Ovary (tissue), 9 donors: ENCODE results near the gene CHL1. TPM values are rescaled to one million over a fixed set of nuclear protein-coding genes. Genes with fewer than 3 reads are reported as not detected.

Source experiments
- DNase-seq, 5 donors: peaks; one replicate each; pipeline ENCODE4 v3.0.0-alpha.2; 2019 to 2020
- H3K27ac ChIP-seq, 2 donors: fragments of 200-600 bp; one replicate each; pipeline versions ENCODE4 v1.5.1 to v1.8.0; 2019 to 2022
- H3K27me3 ChIP-seq: fragments of 200-600 bp; one replicate; pipeline ENCODE4 v1.8.0; 2022
- H3K36me3 ChIP-seq: fragments of 200-600 bp; sonication (generic); one replicate; pipeline ENCODE4 v1.5.1; 2019
- H3K4me1 ChIP-seq: one replicate; pipeline ENCODE4 v1.8.1; 2013; ENCODE audit warnings: mild to moderate bottlenecking, moderate library complexity; ENCODE audit not compliant: insufficient read depth
- H3K4me3 ChIP-seq: fragments of 200-600 bp; sonication (generic); one replicate; pipeline ENCODE4 v1.5.1; 2017
- H3K9me3 ChIP-seq, 2 donors: fragments of 200-600 bp in 1 of 2; sonication (generic) in 1 of 2; one replicate each; pipeline versions ENCODE4 v1.5.1 to v1.8.1; 2013 to 2019; ENCODE audit warnings: mild to moderate bottlenecking in 1 of 2, moderate library complexity in 1 of 2
- EP300 ChIP-seq: sonication (generic); formaldehyde crosslinking; IDR thresholded peaks from one replicate; pipeline ENCODE4 v1.6.1; 2017; ENCODE audit warnings: antibody characterized with exemption
- POLR2A ChIP-seq: fragments of 450-650 bp; IDR thresholded peaks from one replicate; pipeline ENCODE4 v1.6.1; 2017; ENCODE audit warnings: antibody characterized with exemption, mild to moderate bottlenecking, moderate library complexity
- WGBS, 3 donors: extraction: QIAGEN DNeasy Blood & Tissue Kit in 1 of 3; methylation state at CpG; one replicate each; pipeline versions ENCODE4 v1.1.5 to v1.1.7; 2013 to 2017; 5-methylcytosine and 5-hydroxymethylcytosine counted together
- intact Hi-C, 4 donors: fragments of 100-400 bp; cut with DNase I; formaldehyde crosslinking; loops; one replicate each; pipeline versions ENCODE4 v1.11.0 to v1.15.1; 2022 to 2023
- polyA plus RNA-seq, 2 donors: library from polyadenylated mRNA; stranded (reverse); fragments of 200-250 nt in 1 of 2; fragments of 350-450 nt in 1 of 2; fragmentation: Illumina TruSeq in 1 of 2; extraction: RNeasy Lipid Tissue Mini Kit (QIAGEN cat#74804) in 1 of 2; gene quantifications; one replicate each; pipeline ENCODE4 v1.2.3, GENCODE V29; 2013 to 2014
- total RNA-seq, 7 donors: library from RNA; depleted of rRNA in 2 of 7; stranded (reverse); fragments of >200 nt in 2 of 7; fragmentation: NEBNext Ultra II Directional in 3 of 7; extraction: Animal tissue kit (Norgen Biotek cat#: 25700) in 3 of 7; gene quantifications; one replicate each; pipeline versions ENCODE4 v1.1.0 to v1.2.4, GENCODE V29; 2016 to 2023
- TF ChIP-seq, protein P1 (sequence below), 3 donors: fragments of 450-650 bp in 2 of 3; fragments of 200-600 bp in 1 of 3; IDR thresholded peaks; one replicate each; pipeline versions ENCODE4 v1.5.1 to v1.8.0; 2016 to 2022; ENCODE audit warnings: antibody characterized with exemption in 3 of 3, mild to moderate bottlenecking in 1 of 3
- donor health status: DM: no; HTN: no; CAD: no; lungs with moderate emphysema.
- donor health status: DM: no; HTN: no; CAD: no.
- donor health status: Bipolar disorder and iron deficiency.
- donor health status: DM: yes; HTN: yes; CAD: no.
- donor health status: DM: no; HTN: no; CAD: no.
- donor health status: DM: yes; HTN: yes; CAD: no.

The CHL1 gene
- total and polyA plus RNA-seq, 9 donors, result 20.8 to 101 (median 35.7) TPM

GRCh38 chr3:426072-426471 lies 229.5 kb downstream of the CHL1 start:
- Histone ChIP-seq H3K4me1 (no peaks in the 10 kb centered on the region), H3K9me3 (no peaks in the 10 kb centered on the region), H3K36me3 (no peaks in the 10 kb centered on the region), H3K27me3 (no peaks in the 10 kb centered on the region), H3K4me3 (no peak overlapping the region), H3K27ac (no peak overlapping the region)
- TF ChIP-seq, protein P1, sequence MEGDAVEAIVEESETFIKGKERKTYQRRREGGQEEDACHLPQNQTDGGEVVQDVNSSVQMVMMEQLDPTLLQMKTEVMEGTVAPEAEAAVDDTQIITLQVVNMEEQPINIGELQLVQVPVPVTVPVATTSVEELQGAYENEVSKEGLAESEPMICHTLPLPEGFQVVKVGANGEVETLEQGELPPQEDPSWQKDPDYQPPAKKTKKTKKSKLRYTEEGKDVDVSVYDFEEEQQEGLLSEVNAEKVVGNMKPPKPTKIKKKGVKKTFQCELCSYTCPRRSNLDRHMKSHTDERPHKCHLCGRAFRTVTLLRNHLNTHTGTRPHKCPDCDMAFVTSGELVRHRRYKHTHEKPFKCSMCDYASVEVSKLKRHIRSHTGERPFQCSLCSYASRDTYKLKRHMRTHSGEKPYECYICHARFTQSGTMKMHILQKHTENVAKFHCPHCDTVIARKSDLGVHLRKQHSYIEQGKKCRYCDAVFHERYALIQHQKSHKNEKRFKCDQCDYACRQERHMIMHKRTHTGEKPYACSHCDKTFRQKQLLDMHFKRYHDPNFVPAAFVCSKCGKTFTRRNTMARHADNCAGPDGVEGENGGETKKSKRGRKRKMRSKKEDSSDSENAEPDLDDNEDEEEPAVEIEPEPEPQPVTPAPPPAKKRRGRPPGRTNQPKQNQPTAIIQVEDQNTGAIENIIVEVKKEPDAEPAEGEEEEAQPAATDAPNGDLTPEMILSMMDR (IDR thresholded peaks at IDR 0.05), result no peak
- no peak for DNase-seq
- intact Hi-C loops, result no loop called here
- WGBS, 3 donors, result 73 to 85% (median 84%) methylated on average over 1 of the region's 1 CpG

- DNase-seq, result no peak
- 56 to 67% (median 57%) methylated on average over 4 of the region's 4 CpGs for WGBS, 3 donors
- H3K36me3 ChIP-seq, result no peaks in the 10 kb centered on the region
- no peak overlapping the region for H3K27ac ChIP-seq
- intact Hi-C loops, result no loop called here
- no peaks in the 10 kb centered on the region for H3K4me1 ChIP-seq
- no peak overlapping the region for H3K4me3 ChIP-seq
- TF ChIP-seq EP300 (no peak), POLR2A (no peak)
- TF ChIP-seq, protein P1 (IDR thresholded peaks at IDR 0.05), result no peak
- no peaks in the 10 kb centered on the region for H3K9me3 ChIP-seq
- no peaks in the 10 kb centered on the region for H3K27me3 ChIP-seq
These were observed 230.6 kb downstream of the CHL1 start for GRCh38 chr3:427128-427527.

- no peak overlapping the region for H3K4me3 ChIP-seq
- WGBS, 3 donors, result 96 to 97% (median 96%) methylated on average over 4 of the region's 4 CpGs
These were observed 233.6 kb downstream of the CHL1 start for GRCh38 chr3:430186-430585.

DNA sequence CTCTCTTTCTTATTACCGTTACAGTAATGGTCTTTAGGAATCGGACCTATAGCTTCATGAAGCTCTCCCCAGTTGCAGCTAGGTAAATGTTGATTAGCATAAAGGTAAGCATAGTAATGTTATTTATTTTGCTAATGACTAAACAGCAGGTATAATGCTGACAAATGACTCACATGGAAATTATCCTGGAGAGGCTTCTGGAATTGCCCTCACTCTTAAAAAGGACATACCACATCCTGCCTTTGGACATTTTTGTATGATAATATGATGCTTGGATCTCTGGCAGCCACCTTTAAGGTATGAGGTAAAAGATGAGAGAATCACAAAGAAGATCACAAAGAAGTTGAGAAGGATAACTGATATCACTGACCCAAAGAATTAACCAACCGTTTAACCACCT lies 238.6 kb downstream of the CHL1 start:
- intact Hi-C loops, result no loop called here
- 85 to 87% (median 85%) methylated on average over 3 of the region's 3 CpGs for WGBS, 3 donors

More at GRCh38 chr3:430186-430585, 233.6 kb downstream of the CHL1 start:
- Histone ChIP-seq H3K27ac (no peak overlapping the region), H3K4me1 (peaks cover 1% of the 10 kb centered on the region), H3K27me3 (no peaks in the 10 kb centered on the region), H3K9me3 (no peaks in the 10 kb centered on the region), H3K36me3 (no peaks in the 10 kb centered on the region)
- intact Hi-C loops, result no loop called here
- DNase-seq, result no peak
- no peak for TF ChIP-seq POLR2A
- no peak for TF ChIP-seq EP300
- TF ChIP-seq, protein P1 (IDR thresholded peaks at IDR 0.05), result no peak

More for the DNA sequence above, 238.6 kb downstream of the CHL1 start:
- no peak overlapping the region for H3K4me3 ChIP-seq
- no peak overlapping the region for H3K27ac ChIP-seq
- DNase-seq, result no peak
- no peaks in the 10 kb centered on the region for H3K27me3 ChIP-seq
- H3K9me3 ChIP-seq, result no peaks in the 10 kb centered on the region
- H3K4me1 ChIP-seq, result peaks cover 1% of the 10 kb centered on the region
- no peak for TF ChIP-seq EP300
- TF ChIP-seq POLR2A, result no peak
- TF ChIP-seq, protein P1 (IDR thresholded peaks at IDR 0.05), result no peak
- no peaks in the 10 kb centered on the region for H3K36me3 ChIP-seq
